ENCODE data around the gene HSPB6.

HSPB6 gene

GRCh38 chr19:35745328-35746086, 11.3 kb downstream of the HSPB6 start, which contains the start of the genes PSENEN and U2AF1L4:
Gene PSENEN (plus strand): TSS chr19:35745651. CDS start chr19:35745931, 280 bp downstream.
Gene U2AF1L4 (minus strand): TSS chr19:35745418. CDS start chr19:35745391, 27 bp downstream.
- peaks cover 16 to 21% of the 10 kb centered on the region in 2 experiments for H3K36me3 ChIP-seq (ENCODE audit: control insufficient read depth in 1 of 2, insufficient read depth in 2 of 2, low read depth in 1 of 2, low read length in 2 of 2)
- H3K4me3 ChIP-seq (ENCODE audit: insufficient read depth in 1 of 2, low read depth in 1 of 2, low read length in 2 of 2) = peak within 1 kb of the TSS; percentile 74 to 96
- peak within 1 kb of the TSS; percentile 72 for H2AFZ ChIP-seq (ENCODE audit: low read depth, low read length)
- peaks cover 26% of the 10 kb centered on the region for H3K4me1 ChIP-seq (ENCODE audit: control insufficient read depth, insufficient read depth, low read depth, low read length)
- H2AK5ac ChIP-seq (ENCODE audit: low read length, severe bottlenecking) = peak within 1 kb of the TSS; percentile 82
- peak within 1 kb of the TSS; percentile 30 for H2BK15ac ChIP-seq (ENCODE audit: low read depth, poor library complexity, severe bottlenecking)
- H2BK12ac ChIP-seq (ENCODE audit: low read length in 2 of 2) = no peak within 1 kb of the TSS
- peak within 1 kb of the TSS; percentile 87 for H2BK5ac ChIP-seq (ENCODE audit: low read depth, low read length, poor library complexity, severe bottlenecking)
- H3K9ac ChIP-seq (ENCODE audit: low read length) = peak within 1 kb of the TSS; percentile 99
- H3K4me2 ChIP-seq (ENCODE audit: low read length, poor library complexity, severe bottlenecking) = peak within 1 kb of the TSS; percentile 80
- H3K27me3 ChIP-seq (ENCODE audit: control insufficient read depth in 1 of 2, insufficient read depth in 1 of 2, low read length in 2 of 2) = no peaks in the 10 kb centered on the region
- H3K79me1 ChIP-seq (replicated peaks; ENCODE audit: low read length, poor library complexity, severe bottlenecking) = peaks cover 37% of the 10 kb centered on the region
- H2BK120ac ChIP-seq (ENCODE audit: low read depth, low read length) = peak within 1 kb of the TSS; percentile 99
- peak within 1 kb of the TSS; percentile 92 to 93 for H3K4ac ChIP-seq (ENCODE audit: low read depth in 1 of 2, low read length in 2 of 2)
- under 1% methylated on average over 37 of the region's 40 CpGs for WGBS
- peak; percentile 99 for DNase-seq
- peak within 1 kb of the TSS; percentile 70 for H4K8ac ChIP-seq (ENCODE audit: low read length)
- no peaks in the 10 kb centered on the region for H3K9me3 ChIP-seq (ENCODE audit: control insufficient read depth, low read length)
- no peak within 1 kb of the TSS for H3K23ac ChIP-seq (ENCODE audit: low read length in 2 of 2)
- peak within 1 kb of the TSS in 1 of 2 experiments; percentile 97 for H3K14ac ChIP-seq (ENCODE audit: low read length in 2 of 2)
- peak within 1 kb of the TSS; percentile 90 for H4K91ac ChIP-seq (ENCODE audit: low read length)
- H3K27ac ChIP-seq (ENCODE audit: low read length, poor library complexity, severe bottlenecking) = peak within 1 kb of the TSS; percentile 98
- H3K18ac ChIP-seq (ENCODE audit: low read depth in 1 of 2, low read length in 2 of 2) = peak within 1 kb of the TSS; percentile 67 to 95

DNA sequence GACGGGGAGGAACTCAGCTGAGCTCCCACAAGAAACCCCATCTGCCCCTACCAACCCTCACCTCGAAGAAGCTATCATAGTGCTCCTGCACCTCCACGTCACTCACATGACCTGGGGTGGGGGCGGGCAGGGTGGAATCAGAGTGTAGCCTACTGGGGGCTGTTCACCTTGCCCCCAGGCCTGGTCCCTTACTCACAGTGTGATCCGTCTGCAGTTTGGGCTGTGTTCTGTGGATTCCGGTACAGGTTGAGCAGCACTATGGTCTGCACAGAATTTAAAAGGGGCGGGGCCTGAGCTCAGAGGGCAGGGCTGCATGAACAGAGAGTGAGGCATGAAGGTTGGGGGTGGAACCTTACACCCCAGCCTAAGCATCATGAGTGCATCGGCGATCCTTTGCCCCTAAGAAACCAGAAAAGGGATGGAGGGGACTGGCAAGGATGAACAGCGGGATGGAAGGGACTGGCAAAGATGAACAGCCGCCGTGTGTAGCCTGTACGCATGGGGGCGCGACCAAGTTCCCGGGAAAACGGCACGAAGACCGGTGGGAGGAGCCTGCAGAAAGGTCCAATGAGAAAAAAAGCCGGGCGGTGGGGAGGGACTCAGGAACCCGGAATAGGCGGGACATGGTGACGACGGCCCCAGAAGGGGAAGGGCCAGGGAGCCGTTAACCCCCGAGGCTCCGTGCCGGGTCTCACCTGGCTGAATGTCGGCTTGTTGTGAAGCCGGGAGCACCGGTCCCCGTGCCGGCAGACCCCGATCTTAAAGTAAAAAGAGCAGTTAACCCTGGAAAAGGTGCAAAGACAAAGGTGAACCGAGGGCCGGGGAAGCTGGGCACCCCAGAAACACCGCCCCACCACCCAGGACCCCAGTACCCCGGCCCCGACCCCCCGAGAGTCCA, 12.2 kb downstream of the HSPB6 start:
- Histone ChIP-seq H2AFZ (ENCODE audit: low read depth, low read length) (peak overlapping the region; percentile 72), H3K36me3 (ENCODE audit: control insufficient read depth in 1 of 2, insufficient read depth in 2 of 2, low read depth in 1 of 2, low read length in 2 of 2) (peaks cover 15 to 21% of the 10 kb centered on the region in 2 experiments), H3K18ac (ENCODE audit: low read depth in 1 of 2, low read length in 2 of 2) (peak overlapping the region; percentile 41 to 95), H3K4me1 (ENCODE audit: control insufficient read depth, insufficient read depth, low read depth, low read length) (peaks cover 25% of the 10 kb centered on the region), H4K8ac (ENCODE audit: low read length) (peak overlapping the region; percentile 70), H3K4me2 (ENCODE audit: low read length, poor library complexity, severe bottlenecking) (peak overlapping the region; percentile 80), H3K4ac (ENCODE audit: low read depth in 1 of 2, low read length in 2 of 2) (peak overlapping the region; percentile 92 to 93), H3K23ac (ENCODE audit: low read length in 2 of 2) (no peak overlapping the region), H2BK120ac (ENCODE audit: low read depth, low read length) (peak overlapping the region; percentile 99), H3K4me3 (ENCODE audit: insufficient read depth in 1 of 2, low read depth in 1 of 2, low read length in 2 of 2) (peak overlapping the region; percentile 65 to 96), H2BK5ac (ENCODE audit: low read depth, low read length, poor library complexity, severe bottlenecking) (peak overlapping the region; percentile 87), H2BK15ac (ENCODE audit: low read depth, poor library complexity, severe bottlenecking) (no peak overlapping the region), H3K27ac (ENCODE audit: low read length, poor library complexity, severe bottlenecking) (peak overlapping the region; percentile 98), H3K79me1 (replicated peaks; ENCODE audit: low read length, poor library complexity, severe bottlenecking) (peaks cover 31% of the 10 kb centered on the region), H2AK5ac (ENCODE audit: low read length, severe bottlenecking) (peak overlapping the region; percentile 71), H4K91ac (ENCODE audit: low read length) (peak overlapping the region; percentile 90), H3K9ac (ENCODE audit: low read length) (peak overlapping the region; percentile 99), H3K9me3 (ENCODE audit: control insufficient read depth, low read length) (no peaks in the 10 kb centered on the region), H3K27me3 (ENCODE audit: control insufficient read depth in 1 of 2, insufficient read depth in 1 of 2, low read length in 2 of 2) (no peaks in the 10 kb centered on the region), H2BK12ac (ENCODE audit: low read length in 2 of 2) (no peak overlapping the region), H3K14ac (ENCODE audit: low read length in 2 of 2) (peak overlapping the region in 1 of 2 experiments; percentile 97)
- WGBS = 10% methylated on average over 41 of the region's 41 CpGs
- peak; percentile 98 for DNase-seq

DNA sequence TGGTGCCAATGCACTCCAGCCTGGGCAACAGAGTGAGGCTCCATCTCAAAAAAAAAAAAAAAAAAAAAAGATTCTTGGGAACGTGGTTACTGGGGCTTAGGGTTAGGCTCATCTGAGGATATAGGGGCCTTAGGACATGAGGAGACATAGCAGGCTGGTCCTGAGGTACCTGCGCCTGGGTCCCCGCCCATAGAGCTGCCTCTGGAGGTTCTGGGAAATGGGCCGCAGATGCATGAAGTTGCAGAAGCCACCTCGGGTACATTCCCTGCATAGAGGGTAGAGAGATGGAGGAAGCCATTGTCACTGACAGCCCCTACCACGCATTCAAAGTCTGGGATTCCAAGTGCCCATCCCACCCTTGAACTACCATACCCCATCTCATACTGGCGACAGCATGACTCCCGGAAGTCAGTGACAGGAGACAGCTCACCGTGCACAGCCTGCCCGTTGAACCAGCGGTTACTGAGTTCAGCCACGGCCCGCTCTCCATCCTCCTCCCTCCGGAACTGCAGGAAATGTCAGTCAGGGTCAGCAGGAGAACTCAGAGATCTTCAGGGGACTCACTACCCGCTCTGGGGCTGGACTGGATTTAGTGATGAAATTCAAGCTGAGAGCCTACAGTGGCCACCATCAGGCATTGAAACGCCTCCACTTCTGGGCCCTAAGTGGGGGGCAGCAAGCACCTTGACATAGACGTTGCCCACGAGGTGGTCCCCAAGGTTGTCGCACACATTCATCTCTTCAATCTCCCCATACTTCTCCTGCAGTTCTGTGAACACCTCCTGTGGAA, 13.0 kb downstream of the HSPB6 start:
- 92% methylated on average over 17 of the region's 19 CpGs for whole genome bisulfite sequencing
- Histone ChIP-seq H2BK15ac (ENCODE audit: low read depth, poor library complexity, severe bottlenecking) (no peak overlapping the region), H3K27me3 (ENCODE audit: control insufficient read depth in 1 of 2, insufficient read depth in 1 of 2, low read length in 2 of 2) (no peaks in the 10 kb centered on the region), H2AK5ac (ENCODE audit: low read length, severe bottlenecking) (no peak overlapping the region), H3K36me3 (ENCODE audit: control insufficient read depth in 1 of 2, insufficient read depth in 2 of 2, low read depth in 1 of 2, low read length in 2 of 2) (peaks cover 23 to 26% of the 10 kb centered on the region in 2 experiments), H3K9me3 (ENCODE audit: control insufficient read depth, low read length) (no peaks in the 10 kb centered on the region), H2AFZ (ENCODE audit: low read depth, low read length) (no peak overlapping the region), H2BK5ac (ENCODE audit: low read depth, low read length, poor library complexity, severe bottlenecking) (no peak overlapping the region), H4K91ac (ENCODE audit: low read length) (peak overlapping the region; percentile 4), H3K79me1 (replicated peaks; ENCODE audit: low read length, poor library complexity, severe bottlenecking) (peaks cover 29% of the 10 kb centered on the region), H3K4me2 (ENCODE audit: low read length, poor library complexity, severe bottlenecking) (peak overlapping the region; percentile 80), H2BK120ac (ENCODE audit: low read depth, low read length) (no peak overlapping the region), H3K4me1 (ENCODE audit: control insufficient read depth, insufficient read depth, low read depth, low read length) (peaks cover 23% of the 10 kb centered on the region), H3K9ac (ENCODE audit: low read length) (peak overlapping the region; percentile 99), H3K14ac (ENCODE audit: low read length in 2 of 2) (no peak overlapping the region), H3K4ac (ENCODE audit: low read depth in 1 of 2, low read length in 2 of 2) (no peak overlapping the region), H3K23ac (ENCODE audit: low read length in 2 of 2) (no peak overlapping the region), H2BK12ac (ENCODE audit: low read length in 2 of 2) (no peak overlapping the region), H3K18ac (ENCODE audit: low read depth in 1 of 2, low read length in 2 of 2) (no peak overlapping the region), H3K27ac (ENCODE audit: low read length, poor library complexity, severe bottlenecking) (no peak overlapping the region), H4K8ac (ENCODE audit: low read length) (no peak overlapping the region), H3K4me3 (ENCODE audit: insufficient read depth in 1 of 2, low read depth in 1 of 2, low read length in 2 of 2) (peak overlapping the region in 1 of 2 experiments; percentile 96)
- no peak for DNase-seq

Data from mesenchymal stem cell (in vitro differentiated cells and primary cell).